GM19023 (cell line): ENCODE data around the gene INPP5K.
"Not testable (repeated sequence)": the region's sequence is repeated elsewhere in the genome, so short reads cannot be mapped to it uniquely, and the experiment has no call there.

Experiments used
- ATAC-seq: cut with Tn5 transposase; IDR thresholded peaks from one replicate; pipeline ENCODE4 v1.9.1; 2021; ENCODE audit warnings: mild to moderate bottlenecking, moderate library complexity; ENCODE audit not compliant: unreplicated experiment

Gene INPP5K

DNA sequence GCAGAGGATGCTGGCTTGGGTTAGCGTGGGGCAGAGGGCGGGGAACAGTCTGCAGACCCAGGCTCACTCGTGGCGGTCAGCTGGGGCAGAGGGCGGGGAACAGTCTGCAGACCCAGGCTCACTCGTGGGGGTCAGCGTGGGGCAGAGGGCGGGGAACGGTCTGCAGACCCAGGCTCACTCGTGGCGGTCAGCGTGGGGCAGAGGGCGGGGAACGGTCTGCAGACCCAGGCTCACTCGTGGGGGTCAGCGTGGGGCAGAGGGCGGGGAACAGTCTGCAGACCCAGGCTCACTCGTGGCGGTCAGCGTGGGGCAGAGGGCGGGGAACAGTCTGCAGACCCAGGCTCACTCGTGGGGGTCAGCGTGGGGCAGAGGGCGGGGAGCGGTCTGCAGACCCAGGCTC, 7.7 kb downstream of the INPP5K start:
- not testable (repeated sequence) for ATAC-seq

DNA sequence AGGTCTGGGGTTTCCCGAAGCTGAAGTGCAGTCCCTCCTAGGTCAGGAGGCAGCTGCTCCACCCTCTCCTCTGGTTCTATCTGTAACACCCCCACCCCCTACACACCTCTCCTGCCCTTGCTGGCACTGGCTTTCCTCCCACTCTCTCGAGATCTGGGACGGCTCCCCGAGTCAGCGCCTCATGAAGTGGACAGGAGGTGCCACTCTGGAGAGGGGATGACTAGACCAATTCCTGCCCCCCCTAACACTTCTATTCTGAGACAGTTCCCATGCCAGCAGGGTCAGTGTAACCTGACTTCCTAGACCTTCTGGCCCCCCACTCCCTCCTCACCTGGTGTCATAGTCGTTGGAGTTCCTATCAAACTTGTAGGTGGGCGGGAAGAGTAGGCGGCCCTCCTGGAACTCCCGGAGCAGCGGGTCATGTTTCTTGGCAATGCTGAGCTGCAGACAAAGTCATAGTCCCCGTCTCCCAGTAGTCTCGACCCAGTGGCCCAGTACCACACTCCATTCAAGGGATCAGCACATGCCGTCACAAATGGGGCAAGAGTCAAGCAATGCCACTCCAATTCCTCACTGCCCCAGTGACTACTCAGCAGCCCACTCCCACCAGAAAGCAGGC, 9.7 kb downstream of the INPP5K start:
- no peak for ATAC-seq

DNA sequence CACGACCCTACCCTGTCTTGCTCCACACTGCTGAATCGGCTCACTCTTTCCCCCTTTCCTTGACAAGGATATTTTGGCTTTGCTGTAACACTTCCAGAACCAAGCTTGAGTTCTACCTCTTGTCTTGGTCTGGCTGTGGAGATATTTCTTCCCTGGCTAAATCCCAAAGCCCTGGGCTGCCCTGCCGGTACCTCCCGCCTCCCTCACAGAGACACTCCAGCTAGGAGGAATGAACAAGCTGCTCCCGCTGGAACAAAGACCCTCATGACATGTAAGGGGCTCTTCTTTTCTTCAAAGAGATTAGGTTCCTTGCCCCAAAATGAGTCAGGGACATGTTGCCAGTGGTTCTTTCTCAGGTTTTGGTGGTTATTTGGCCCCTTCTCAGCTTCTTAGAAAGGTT, 10.8 kb downstream of the INPP5K start:
- no peak for ATAC-seq

DNA sequence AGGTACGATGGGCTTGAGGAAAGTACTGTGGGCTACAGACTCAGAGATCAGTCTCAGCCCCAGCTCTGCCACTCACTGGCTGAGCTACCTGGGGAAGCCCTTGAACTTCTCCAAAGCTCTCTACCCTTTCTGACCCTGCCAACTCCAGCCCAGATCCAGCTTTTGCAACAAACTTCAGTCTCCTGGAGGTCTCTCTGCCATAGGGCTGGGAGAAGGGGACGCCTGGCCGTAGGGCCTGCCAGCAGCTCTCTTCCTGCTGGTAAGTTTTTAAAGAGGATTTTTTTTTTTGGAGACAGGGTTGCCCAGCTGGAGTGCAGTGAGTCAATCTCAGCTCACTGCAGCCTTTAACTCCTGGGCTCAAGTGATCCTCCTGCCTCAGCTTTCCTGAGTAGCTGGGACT, 11.5 kb downstream of the INPP5K start:
- ATAC-seq = no peak

DNA sequence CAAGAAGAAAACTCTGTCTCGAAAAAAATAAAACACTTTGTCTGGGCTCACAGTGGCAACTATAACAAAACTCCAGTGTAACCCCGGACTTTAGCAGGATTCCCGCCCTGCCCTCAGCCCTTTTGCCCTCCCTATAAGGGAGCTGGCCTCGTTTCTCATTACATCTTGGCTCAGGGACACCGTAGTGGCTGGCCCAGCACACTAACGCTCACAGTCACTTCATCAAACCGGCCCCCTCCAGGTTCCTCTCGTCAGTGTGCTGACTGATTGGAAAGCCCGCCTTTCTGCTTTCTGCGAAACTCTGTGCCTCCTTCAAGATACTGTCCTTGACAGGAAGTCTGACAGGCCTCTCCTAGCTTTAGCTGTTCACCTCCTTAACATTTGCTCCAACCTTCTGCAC, 12.7 kb downstream of the INPP5K start:
- ATAC-seq = no peak

DNA sequence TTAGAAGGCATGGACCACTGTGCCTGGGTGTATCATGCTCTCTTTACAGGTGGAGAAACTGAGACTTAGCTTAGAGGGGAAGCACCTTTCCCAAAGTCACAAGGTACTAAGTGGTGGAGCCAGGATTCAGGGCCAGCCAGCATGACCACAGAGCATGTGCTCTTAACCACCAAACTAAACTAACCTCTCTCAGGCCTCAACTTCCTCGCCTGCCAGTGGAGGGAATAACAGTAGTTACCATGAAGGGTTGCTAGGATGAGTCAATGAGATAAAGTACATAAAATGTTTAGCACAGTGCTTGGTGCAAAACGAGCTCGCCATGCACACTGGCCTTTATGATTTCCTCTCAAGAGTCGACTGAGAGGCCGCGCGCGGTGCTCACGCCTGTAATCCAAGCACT, 17.5 kb downstream of the INPP5K start:
- ATAC-seq = no peak

DNA sequence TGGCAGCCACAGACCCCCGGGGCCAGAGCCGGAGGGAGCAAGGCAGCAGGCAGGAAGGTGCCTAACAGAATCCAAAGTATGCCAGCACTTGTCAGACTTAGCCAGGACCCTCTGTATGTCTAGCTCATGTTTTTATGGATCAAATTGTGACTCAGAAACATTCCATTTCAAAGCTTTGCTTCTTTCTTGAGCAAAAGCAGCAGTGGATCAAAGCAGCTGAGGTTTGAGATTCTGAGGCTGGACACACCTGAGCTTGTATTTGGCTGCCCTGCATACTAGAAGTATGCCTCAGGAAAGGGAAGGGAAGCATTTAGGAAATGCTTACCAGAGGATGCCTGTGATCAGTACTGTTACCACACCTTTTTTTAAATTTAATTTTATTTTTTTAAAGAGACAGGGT, 18.2 kb downstream of the INPP5K start:
- no peak for ATAC-seq

DNA sequence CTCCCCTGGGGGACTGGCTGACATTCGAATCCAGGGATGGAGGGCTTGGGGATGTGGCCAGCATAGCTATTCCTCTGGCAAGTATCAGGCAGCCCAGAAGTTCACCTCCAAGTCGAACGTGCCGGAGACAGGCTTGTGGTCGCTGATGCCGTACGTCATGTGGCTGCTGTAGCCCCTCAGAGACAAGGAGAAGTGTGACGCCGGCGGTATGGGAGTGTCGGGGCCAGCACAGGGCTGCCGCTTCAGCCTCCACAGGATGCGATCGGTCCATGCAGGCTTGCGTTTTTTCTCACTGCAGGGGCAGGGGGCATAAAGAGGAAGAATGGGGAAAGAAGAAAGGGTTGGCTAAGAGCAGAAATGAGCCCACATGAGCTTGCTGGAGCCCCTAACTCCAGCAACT, 18.6 kb downstream of the INPP5K start:
- ATAC-seq = no peak

DNA sequence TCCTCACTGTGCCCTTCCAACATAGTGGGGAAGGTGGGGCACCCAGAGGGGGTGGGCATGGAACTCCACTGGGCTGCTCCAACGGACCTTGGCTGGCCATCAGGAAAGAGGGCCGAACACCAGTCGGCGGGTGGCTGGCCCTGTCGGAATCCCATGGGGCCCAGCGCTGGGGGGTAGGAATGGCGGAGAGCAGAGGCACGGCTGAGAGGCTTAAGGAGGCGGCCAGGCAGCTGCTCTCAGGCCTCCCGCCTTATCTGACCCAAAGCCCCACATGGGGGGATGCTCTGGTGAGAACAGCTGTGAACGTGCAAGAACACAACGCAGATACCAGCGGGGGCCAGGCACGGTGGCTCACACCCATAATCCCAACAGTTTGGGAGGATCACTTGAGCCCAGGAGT, 19.5 kb downstream of the INPP5K start:
- ATAC-seq = no peak

DNA sequence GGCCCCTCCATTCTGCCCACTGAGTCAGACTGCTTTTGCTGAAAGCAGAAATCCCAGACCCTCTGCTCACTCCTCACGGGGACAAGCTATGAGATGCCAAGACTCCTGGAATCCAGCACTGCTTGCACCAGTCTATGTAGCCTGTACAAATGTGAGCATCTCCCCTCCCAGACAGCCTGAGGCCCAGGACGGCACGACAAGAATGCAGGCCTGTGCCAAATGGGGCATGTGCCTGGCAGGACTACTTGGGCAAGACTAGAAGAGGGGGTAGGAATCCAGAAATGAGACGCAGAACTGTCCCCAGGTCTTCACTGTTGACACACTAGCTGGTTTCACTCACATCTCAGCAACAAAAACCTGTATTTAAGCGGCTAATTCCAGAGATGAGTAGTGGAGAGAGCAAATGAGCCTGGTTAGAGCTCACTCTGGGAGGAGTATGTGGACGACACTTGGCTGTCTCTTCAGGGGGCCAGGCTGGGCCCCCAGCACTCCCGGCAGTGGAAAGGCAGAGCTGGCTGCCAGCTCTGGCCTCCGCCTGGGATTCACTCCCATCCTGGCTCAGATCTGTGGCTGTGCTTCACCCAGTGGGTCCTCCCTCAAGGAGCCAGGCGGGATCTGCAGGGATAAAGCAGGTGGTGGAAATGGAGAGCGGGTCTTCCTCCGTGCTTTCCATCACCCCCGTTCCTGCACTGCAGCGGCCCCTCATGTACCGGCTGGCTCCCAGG, 21.0 kb downstream of the INPP5K start:
- no peak for ATAC-seq

DNA sequence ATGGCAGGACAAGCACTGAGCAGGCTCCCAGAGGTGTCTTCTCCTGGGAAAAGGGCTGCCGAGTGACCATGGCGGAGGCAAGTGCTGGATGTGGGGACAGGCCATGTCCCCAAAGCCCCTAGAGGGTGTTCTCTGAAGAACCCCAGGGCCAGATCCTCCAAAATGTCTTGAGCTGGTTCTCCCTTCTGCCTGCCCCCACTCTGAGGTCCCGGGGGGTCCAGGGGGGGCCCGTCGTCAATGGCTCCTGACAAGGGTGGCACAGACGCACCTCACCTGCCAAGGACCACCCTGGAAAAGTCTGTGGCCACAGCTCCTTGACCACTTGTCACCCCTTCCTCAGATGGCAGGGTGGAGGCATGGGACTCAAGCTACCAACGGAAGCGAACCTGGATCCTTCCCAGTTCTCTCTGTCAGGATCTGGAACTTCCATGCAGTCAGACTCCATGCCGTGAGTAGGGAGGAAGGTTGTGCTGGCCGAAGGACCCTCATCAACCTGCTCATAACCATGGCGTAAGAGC, 21.6 kb downstream of the INPP5K start:
- ATAC-seq = no peak

DNA sequence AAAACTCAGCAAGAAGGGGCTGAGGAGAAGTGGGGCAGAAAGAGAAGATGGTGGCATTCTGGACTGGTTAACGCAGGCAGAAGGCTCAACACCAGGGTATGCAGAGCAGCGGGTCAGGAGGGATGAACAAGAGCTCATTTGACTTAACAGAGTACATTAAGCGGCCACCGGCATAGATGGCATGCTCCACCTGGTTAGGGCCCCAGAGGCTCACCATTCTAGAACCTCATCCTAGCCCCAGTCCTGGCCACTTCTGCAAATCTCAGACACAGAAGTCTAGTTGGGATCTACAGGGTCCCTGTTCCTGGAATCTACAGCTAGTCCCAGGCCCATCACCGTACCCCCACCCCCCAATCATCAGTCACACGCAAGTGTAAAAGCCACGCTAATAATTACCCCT, 22.2 kb downstream of the INPP5K start:
- ATAC-seq = no peak

DNA sequence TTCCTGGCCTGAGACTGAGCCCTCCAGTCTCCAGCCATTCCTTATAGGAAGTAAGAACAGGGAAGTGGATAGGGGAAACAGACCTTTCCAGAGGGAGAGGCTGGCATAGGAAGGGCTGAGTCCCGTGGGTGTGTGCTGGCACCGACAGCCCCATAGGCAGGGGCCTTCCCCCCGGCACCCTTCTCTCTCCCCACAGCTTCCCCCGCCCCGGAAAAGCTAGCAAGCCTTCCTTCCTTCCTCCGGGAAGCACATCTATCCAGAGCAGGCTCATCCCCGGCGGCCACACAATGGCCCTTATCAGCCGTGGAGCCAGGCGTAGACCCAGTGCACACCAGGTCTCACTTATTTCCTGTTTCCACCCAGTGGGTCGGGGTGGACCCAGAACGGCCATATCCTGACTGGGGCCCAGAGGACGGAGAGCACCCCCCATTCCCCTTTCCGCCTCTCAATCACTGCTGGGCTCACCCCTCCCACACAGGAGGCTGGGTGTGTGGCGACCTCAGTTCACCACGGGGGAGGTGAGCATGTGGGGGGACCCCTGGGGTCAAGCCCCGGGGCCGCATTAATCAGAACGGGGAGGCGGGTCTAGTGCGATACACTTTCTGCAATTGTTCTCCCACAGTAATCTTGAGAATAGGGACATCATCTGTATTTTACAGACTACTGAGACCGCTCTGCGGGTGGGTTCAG, 23.0 kb downstream of the INPP5K start:
- ATAC-seq = no peak

DNA sequence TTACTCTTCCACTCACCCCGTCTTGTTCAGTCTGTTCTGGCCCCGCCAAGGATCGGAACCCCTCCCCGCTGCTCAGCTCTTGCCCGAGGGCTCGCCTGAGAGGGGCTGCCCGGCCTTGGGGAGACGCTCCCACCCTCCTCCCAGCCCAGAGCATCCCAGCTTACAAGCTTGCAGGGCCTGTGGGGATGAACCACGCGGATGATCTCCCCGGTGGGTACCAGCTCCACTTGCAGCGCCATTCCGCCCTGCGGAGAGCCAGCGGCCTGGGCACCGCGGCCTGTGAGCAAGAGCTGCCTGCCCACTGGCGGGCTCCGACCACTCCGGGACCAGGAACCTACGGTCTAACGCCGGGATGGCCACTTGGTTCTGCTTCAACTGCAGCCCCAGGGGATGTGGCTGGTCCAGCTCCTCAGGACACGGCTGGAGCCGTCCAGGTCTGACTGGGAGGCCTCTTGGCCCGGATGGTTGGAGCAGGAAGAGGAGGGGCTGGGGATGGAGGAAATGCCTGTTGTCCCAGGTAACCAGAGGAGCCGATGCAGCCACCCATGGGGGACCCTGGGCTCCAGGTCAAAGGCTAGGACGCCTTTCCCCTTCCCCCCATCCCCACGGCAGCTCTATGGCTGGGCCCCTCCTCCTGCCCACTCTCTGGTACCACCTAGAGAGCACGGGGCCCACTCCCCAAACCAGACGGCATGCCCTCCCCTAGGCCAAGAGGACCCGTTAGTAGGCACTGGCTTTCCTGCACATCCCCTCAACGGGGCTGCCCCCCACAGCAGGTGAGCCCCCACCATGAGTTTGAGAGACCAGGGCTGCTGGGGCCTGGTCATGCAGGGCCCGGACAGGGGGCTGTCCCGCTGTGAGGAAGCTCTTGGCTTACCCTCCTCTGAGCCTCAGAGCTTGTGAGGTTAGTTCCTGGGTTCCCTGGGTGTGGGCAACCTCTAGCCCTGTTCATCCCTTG, 23.9 kb downstream of the INPP5K start, which contains the start of gene MYO1C:
TSS of gene MYO1C (minus strand) at position 438 of the 958 bp plus-strand sequence. CDS start at position 239, 199 bp downstream.
- ATAC-seq = no peak

DNA sequence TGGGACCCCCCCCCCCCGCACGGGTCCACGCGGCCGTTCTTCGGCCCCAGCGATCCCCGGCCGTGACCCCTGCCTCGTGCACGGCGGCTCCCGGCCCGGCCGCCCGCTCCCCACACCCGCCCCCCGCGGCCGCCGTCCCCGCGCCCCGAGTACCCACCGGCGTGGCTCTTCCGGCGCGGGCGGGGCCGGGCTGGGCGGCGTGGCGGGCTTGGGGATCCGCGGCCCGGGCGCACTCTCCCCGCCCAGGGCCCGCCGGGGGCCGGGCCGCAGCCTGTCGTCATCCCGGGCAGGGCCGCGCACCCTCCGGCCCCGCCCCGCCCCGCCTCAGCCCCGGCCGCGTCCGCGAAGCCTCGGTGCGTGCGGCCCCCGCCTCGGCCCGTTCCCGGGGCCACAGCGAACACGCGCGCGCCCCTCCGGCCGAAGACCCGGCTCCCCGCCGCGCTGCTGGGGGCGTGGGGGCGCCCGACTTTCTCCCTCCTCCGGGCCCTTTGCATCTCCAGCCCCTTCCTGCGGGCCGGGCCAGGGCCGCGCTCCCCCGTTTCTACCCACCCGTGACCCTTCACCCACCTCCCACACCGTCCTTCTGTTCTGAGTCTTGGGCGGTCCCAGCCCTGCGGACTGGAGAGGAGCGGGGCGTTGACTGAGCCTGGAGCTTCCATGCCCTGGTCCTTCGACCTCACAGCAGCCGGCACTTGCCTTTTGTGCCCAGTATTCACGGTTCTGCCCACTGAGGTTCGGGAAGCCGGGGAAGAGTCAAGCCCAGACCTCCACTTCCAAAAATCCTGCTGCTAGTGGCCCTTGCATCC, 24.8 kb downstream of the INPP5K start:
- peak; percentile 51 for ATAC-seq

DNA sequence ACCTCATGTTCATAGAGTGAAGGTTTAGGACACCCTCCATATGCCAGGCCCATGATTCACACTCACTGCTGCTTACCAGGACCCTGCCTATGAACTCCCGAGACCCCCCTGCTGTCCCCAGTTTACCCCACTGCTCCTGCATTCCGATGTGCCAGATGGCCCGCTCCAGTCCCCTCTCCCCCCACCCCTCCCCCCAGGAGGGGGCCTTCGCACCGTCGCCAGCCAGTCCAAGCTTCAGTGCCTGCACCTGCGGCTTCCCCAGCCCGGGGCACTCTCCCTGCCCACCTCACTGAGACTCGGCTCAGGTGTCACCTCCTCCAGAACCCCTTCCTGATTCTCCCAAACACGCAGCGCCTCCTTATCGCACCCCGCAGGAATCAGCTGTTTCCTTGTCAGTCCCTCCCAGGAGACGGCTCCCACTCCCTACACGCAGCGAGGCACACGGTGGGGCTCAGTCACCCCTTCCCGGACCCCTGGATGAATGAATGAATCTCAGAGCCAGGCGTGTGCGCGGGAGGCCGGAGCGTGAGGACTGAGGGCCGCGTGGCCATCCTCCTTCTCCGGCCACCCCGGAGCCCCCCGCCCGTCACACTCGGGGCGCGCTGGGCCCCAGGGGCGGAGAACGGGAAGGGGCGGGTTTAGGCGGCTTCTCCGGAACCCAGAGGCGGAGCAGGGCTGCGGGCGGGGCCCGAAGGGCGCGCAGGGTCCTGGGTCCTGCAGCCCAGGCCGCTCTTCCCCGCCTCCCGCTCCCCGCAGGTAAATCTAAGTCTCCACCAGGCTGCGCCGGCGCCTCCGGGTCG, 25.6 kb downstream of the INPP5K start:
- ATAC-seq = peak; percentile 52

DNA sequence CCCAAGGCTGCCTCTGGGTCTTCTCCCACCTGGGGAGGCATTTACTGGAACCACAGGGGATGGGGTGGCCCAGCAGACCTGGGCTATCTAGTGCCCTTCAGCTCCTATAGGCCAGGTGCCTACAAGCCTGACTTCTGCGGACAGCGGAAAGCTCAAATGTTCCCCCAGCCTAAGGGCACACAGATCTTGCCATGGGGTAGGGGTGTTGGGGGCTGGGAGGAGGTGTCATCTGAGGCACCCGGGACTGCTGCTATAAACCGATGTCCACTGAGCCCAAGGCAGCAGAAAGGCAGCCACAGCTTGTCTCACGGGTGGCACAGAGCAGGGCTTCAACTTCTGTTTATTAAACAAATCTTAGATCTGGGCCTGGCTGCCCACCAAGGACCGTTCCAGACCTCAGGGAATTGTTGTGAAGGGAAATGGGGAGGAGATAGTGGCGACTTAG, 27.6 kb downstream of the INPP5K start:
- ATAC-seq = no peak

DNA sequence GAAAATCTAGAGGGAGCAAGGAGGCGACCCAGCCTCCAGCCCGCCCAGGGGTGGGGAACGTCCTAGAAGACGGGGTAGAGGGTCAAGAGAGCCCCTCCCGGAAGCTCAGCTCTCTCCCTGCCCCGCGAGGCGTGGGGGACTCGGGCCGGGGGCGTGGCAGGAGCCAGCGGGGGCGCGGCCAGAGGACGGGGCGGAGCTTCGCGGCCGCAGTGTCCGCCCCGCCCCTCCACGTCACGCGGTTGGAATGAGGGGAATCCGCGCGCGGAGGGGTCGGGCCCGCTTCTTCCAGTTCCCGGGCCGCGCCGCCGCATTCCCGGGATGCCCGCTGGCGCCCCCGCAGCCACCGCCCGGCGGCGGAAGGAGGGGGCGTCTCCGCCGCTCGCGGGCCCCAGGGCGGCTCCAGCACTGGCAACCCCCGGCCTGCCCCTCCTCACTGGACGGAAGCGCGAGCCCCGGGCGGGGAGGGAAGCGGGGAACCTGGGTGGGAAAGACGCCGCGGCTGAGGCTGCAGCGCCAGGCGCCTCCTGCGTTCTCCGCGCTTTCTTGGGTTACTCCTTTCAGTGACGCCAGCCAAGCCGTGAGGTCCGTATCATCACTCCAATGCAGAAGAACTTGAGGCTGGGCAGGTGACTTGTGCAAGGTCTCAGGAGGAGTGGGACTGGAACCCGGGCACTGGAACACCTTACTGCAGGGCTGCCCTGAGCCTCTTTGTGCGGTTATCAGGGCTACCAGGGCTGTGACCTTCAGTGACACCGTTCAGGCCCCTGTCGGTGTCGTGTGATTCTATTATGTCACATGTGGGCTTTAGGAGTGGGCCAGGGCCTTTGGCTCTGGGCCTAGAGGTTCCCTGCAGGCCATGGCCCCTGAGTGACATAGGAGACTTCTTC, 28.2 kb downstream of the INPP5K start:
- ATAC-seq = no peak
